ENCODE data around the gene ZSWIM9. TPM values are rescaled to one million over a fixed set of nuclear protein-coding genes. Genes with fewer than 3 reads are reported as not detected.
A peak's percentile ranks its signal among the peaks of the same experiment; 100 is the strongest.

Gene ZSWIM9
- polyA plus RNA-seq, 1 donor = 6.7 TPM

DNA sequence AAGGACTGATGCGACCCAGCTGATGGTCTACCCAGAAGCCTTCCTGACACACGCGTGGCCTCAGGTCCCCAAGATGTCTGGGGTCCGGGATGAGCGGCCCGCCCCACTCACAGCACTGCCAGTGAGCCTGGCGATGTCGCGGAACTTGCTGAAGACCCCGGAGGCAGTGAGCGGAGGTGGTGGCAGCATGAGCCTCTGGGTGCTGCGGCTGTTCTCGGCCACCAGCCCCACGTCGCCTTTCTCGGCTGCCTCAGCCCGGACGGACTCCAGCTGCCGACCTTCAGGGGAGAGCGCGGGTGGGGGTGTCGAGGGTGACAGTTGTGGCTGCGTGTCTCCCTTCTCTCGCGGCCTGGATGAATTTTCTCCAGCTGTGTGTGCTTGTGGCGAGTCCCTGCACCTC lies 33.1 kb upstream of the ZSWIM9 start:
- Histone ChIP-seq H3K36me3 (ENCODE audit: control insufficient read depth, insufficient read depth, low read length) (peaks cover 36% of the 10 kb centered on the region), H3K9me3 (ENCODE audit: control insufficient read depth, low read depth, low read length) (no peaks in the 10 kb centered on the region), H3K4me3 (ENCODE audit: low read length) (no peak overlapping the region), H3K4me1 (ENCODE audit: control insufficient read depth, insufficient read depth, low read length) (no peaks in the 10 kb centered on the region), H3K27ac (ENCODE audit: low read length) (no peak overlapping the region), H3K27me3 (ENCODE audit: control insufficient read depth, insufficient read depth, low read length) (no peaks in the 10 kb centered on the region)
- no CpG with 5 or more reads among the region's 26 CpGs for WGBS (ENCODE audit: insufficient coverage, low lambda C conversion rate)
- no peak for DNase-seq

GRCh38 chr19:48139053-48139452 lies 31.4 kb upstream of the ZSWIM9 start:
- H3K4me3 ChIP-seq (ENCODE audit: low read length) = no peak overlapping the region
- H3K27ac ChIP-seq (ENCODE audit: low read length) = no peak overlapping the region
- WGBS (ENCODE audit: insufficient coverage, low lambda C conversion rate) = no CpG with 5 or more reads among the region's 6 CpGs
- peaks cover 40% of the 10 kb centered on the region for H3K36me3 ChIP-seq (ENCODE audit: control insufficient read depth, insufficient read depth, low read length)
- no peaks in the 10 kb centered on the region for H3K9me3 ChIP-seq (ENCODE audit: control insufficient read depth, low read depth, low read length)
- no peaks in the 10 kb centered on the region for H3K27me3 ChIP-seq (ENCODE audit: control insufficient read depth, insufficient read depth, low read length)
- no peaks in the 10 kb centered on the region for H3K4me1 ChIP-seq (ENCODE audit: control insufficient read depth, insufficient read depth, low read length)
- DNase-seq = no peak

- H3K36me3 ChIP-seq (ENCODE audit: control insufficient read depth, insufficient read depth, low read length) = peaks cover 42% of the 10 kb centered on the region
- no peak overlapping the region for H3K4me3 ChIP-seq (ENCODE audit: low read length)
- H3K27me3 ChIP-seq (ENCODE audit: control insufficient read depth, insufficient read depth, low read length) = no peaks in the 10 kb centered on the region
- DNase-seq = no peak
- H3K9me3 ChIP-seq (ENCODE audit: control insufficient read depth, low read depth, low read length) = no peaks in the 10 kb centered on the region
- H3K4me1 ChIP-seq (ENCODE audit: control insufficient read depth, insufficient read depth, low read length) = no peaks in the 10 kb centered on the region
- H3K27ac ChIP-seq (ENCODE audit: low read length) = no peak overlapping the region
- WGBS (ENCODE audit: insufficient coverage, low lambda C conversion rate) = no CpG with 5 or more reads among the region's 4 CpGs
These were observed 22.8 kb upstream of the ZSWIM9 start for GRCh38 chr19:48147597-48148175.

GRCh38 chr19:48148576-48148975 lies 21.9 kb upstream of the ZSWIM9 start:
- Histone ChIP-seq H3K27me3 (ENCODE audit: control insufficient read depth, insufficient read depth, low read length) (no peaks in the 10 kb centered on the region), H3K4me1 (ENCODE audit: control insufficient read depth, insufficient read depth, low read length) (no peaks in the 10 kb centered on the region), H3K4me3 (ENCODE audit: low read length) (no peak overlapping the region), H3K36me3 (ENCODE audit: control insufficient read depth, insufficient read depth, low read length) (peaks cover 36% of the 10 kb centered on the region), H3K9me3 (ENCODE audit: control insufficient read depth, low read depth, low read length) (no peaks in the 10 kb centered on the region), H3K27ac (ENCODE audit: low read length) (no peak overlapping the region)
- WGBS (ENCODE audit: insufficient coverage, low lambda C conversion rate) = no CpG with 5 or more reads among the region's 9 CpGs
- DNase-seq = no peak

DNA sequence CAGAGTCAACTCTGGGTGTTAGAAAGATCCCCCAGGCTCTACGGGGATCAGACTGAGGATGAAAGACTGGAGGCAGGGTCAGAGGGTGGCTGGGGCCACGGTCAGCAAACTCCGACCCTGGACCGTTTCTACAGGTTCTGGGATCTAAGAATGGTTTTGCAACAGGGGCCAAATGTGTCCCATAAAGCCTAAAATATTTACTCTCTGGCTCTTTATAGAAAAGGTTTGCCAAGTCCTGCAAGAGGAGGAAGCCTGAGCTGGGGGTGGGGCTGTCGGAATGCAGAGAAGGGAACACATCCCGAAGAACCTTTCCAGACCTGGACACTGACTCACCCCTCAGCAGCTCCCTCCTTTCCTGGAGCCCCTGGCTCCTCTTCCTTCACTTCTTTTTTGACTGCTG lies 21.1 kb upstream of the ZSWIM9 start:
- no peak for DNase-seq
- Histone ChIP-seq H3K4me1 (ENCODE audit: control insufficient read depth, insufficient read depth, low read length) (no peaks in the 10 kb centered on the region), H3K36me3 (ENCODE audit: control insufficient read depth, insufficient read depth, low read length) (peaks cover 40% of the 10 kb centered on the region), H3K9me3 (ENCODE audit: control insufficient read depth, low read depth, low read length) (no peaks in the 10 kb centered on the region), H3K27ac (ENCODE audit: low read length) (no peak overlapping the region), H3K4me3 (ENCODE audit: low read length) (no peak overlapping the region), H3K27me3 (ENCODE audit: control insufficient read depth, insufficient read depth, low read length) (no peaks in the 10 kb centered on the region)
- whole genome bisulfite sequencing (ENCODE audit: insufficient coverage, low lambda C conversion rate) = no CpG with 5 or more reads among the region's 6 CpGs

GRCh38 chr19:48152551-48152950 lies 17.9 kb upstream of the ZSWIM9 start:
- Histone ChIP-seq H3K27me3 (ENCODE audit: control insufficient read depth, insufficient read depth, low read length) (no peaks in the 10 kb centered on the region), H3K36me3 (ENCODE audit: control insufficient read depth, insufficient read depth, low read length) (peaks cover 40% of the 10 kb centered on the region), H3K4me3 (ENCODE audit: low read length) (no peak overlapping the region), H3K9me3 (ENCODE audit: control insufficient read depth, low read depth, low read length) (no peaks in the 10 kb centered on the region), H3K4me1 (ENCODE audit: control insufficient read depth, insufficient read depth, low read length) (peaks cover under 1% of the 10 kb centered on the region), H3K27ac (ENCODE audit: low read length) (no peak overlapping the region)
- WGBS (ENCODE audit: insufficient coverage, low lambda C conversion rate) = no CpG with 5 or more reads among the region's 8 CpGs
- DNase-seq = peak; percentile 16 to 21

GRCh38 chr19:48154003-48154402 lies 16.5 kb upstream of the ZSWIM9 start:
- H3K4me1 ChIP-seq (ENCODE audit: control insufficient read depth, insufficient read depth, low read length) = peaks cover 10% of the 10 kb centered on the region
- no peaks in the 10 kb centered on the region for H3K27me3 ChIP-seq (ENCODE audit: control insufficient read depth, insufficient read depth, low read length)
- no peak overlapping the region for H3K27ac ChIP-seq (ENCODE audit: low read length)
- no peaks in the 10 kb centered on the region for H3K9me3 ChIP-seq (ENCODE audit: control insufficient read depth, low read depth, low read length)
- DNase-seq = no peak
- no CpG with 5 or more reads among the region's 9 CpGs for WGBS (ENCODE audit: insufficient coverage, low lambda C conversion rate)
- H3K36me3 ChIP-seq (ENCODE audit: control insufficient read depth, insufficient read depth, low read length) = peaks cover 34% of the 10 kb centered on the region
- H3K4me3 ChIP-seq (ENCODE audit: low read length) = no peak overlapping the region

- no CpG with 5 or more reads among the region's 12 CpGs for WGBS (ENCODE audit: insufficient coverage, low lambda C conversion rate)
- H3K27me3 ChIP-seq (ENCODE audit: control insufficient read depth, insufficient read depth, low read length) = no peaks in the 10 kb centered on the region
- DNase-seq = peak; percentile 64 to 74
These were observed 12.2 kb upstream of the ZSWIM9 start for GRCh38 chr19:48158210-48158790.

DNA sequence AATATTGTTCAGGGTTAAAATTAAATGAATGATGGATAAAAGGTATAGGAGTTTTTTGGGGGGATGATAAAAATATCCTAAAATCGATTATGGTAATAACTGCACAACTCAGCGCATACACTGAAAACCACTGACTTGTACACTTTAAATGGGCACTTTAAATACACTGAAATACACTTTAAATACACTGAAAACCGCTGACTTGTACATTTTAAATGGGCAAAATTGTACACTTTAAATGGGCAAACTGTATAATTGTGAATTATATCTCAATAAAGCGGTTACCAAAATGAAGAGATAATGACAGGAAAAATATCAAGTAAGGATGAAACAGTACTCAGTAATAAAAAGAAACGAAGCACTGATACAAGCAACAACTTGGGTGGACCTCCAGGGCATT lies 1.8 kb upstream of the ZSWIM9 start:
- Histone ChIP-seq H3K27ac (ENCODE audit: low read length) (no peak overlapping the region), H3K4me3 (ENCODE audit: low read length) (no peak overlapping the region), H3K9me3 (ENCODE audit: control insufficient read depth, low read depth, low read length) (peaks cover 4% of the 10 kb centered on the region), H3K36me3 (ENCODE audit: control insufficient read depth, insufficient read depth, low read length) (peaks cover 15% of the 10 kb centered on the region), H3K4me1 (ENCODE audit: control insufficient read depth, insufficient read depth, low read length) (peaks cover 5% of the 10 kb centered on the region), H3K27me3 (ENCODE audit: control insufficient read depth, insufficient read depth, low read length) (no peaks in the 10 kb centered on the region)
- 88% methylated on average over 4 of the region's 5 CpGs for WGBS (ENCODE audit: insufficient coverage, low lambda C conversion rate)
- DNase-seq = no peak

More at GRCh38 chr19:48158210-48158790, 12.2 kb upstream of the ZSWIM9 start:
- H3K27ac ChIP-seq (ENCODE audit: low read length) = peak overlapping the region; percentile 85
- no peaks in the 10 kb centered on the region for H3K9me3 ChIP-seq (ENCODE audit: control insufficient read depth, low read depth, low read length)
- H3K4me3 ChIP-seq (ENCODE audit: low read length) = no peak overlapping the region
- H3K4me1 ChIP-seq (ENCODE audit: control insufficient read depth, insufficient read depth, low read length) = peaks cover 10% of the 10 kb centered on the region
- H3K36me3 ChIP-seq (ENCODE audit: control insufficient read depth, insufficient read depth, low read length) = peaks cover 44% of the 10 kb centered on the region

- Histone ChIP-seq H3K36me3 (ENCODE audit: control insufficient read depth, insufficient read depth, low read length) (peaks cover 17% of the 10 kb centered on the region), H3K4me1 (ENCODE audit: control insufficient read depth, insufficient read depth, low read length) (peaks cover 5% of the 10 kb centered on the region), H3K9me3 (ENCODE audit: control insufficient read depth, low read depth, low read length) (peaks cover 4% of the 10 kb centered on the region), H3K27ac (ENCODE audit: low read length) (peak overlapping the region; percentile 100), H3K4me3 (ENCODE audit: low read length) (peak overlapping the region; percentile 96), H3K27me3 (ENCODE audit: control insufficient read depth, insufficient read depth, low read length) (no peaks in the 10 kb centered on the region)
- DNase-seq = peak; percentile 70 to 77
- no CpG with 5 or more reads among the region's 15 CpGs for WGBS (ENCODE audit: insufficient coverage, low lambda C conversion rate)
These were observed 922 bp upstream of the ZSWIM9 start for GRCh38 chr19:48169578-48169938.

- peak in 1 of 2 donors; percentile 12 for DNase-seq
- peaks cover 5% of the 10 kb centered on the region for H3K4me1 ChIP-seq (ENCODE audit: control insufficient read depth, insufficient read depth, low read length)
- peak overlapping the region; percentile 100 for H3K27ac ChIP-seq (ENCODE audit: low read length)
- H3K9me3 ChIP-seq (ENCODE audit: control insufficient read depth, low read depth, low read length) = peaks cover 4% of the 10 kb centered on the region
- 4% methylated on average over 4 of the region's 21 CpGs for WGBS (ENCODE audit: insufficient coverage, low lambda C conversion rate)
- no peaks in the 10 kb centered on the region for H3K27me3 ChIP-seq (ENCODE audit: control insufficient read depth, insufficient read depth, low read length)
- H3K4me3 ChIP-seq (ENCODE audit: low read length) = peak overlapping the region; percentile 96
- H3K36me3 ChIP-seq (ENCODE audit: control insufficient read depth, insufficient read depth, low read length) = peaks cover 26% of the 10 kb centered on the region
These were observed 402 bp downstream of the ZSWIM9 start for GRCh38 chr19:48170817-48171347.

Data from large intestine (tissue), 3 donors.